D341Med (cell line): ENCODE measurements around the gene NRL.
"Not testable (repeated sequence)": the region's sequence is repeated elsewhere in the genome, so short reads cannot be mapped to it uniquely, and the experiment has no call there.

Source experiments
- DNase-seq: peaks from one replicate; pipeline ENCODE4 v3.0.0; 2012; ENCODE audit warnings: low spot score

The NRL gene

DNA sequence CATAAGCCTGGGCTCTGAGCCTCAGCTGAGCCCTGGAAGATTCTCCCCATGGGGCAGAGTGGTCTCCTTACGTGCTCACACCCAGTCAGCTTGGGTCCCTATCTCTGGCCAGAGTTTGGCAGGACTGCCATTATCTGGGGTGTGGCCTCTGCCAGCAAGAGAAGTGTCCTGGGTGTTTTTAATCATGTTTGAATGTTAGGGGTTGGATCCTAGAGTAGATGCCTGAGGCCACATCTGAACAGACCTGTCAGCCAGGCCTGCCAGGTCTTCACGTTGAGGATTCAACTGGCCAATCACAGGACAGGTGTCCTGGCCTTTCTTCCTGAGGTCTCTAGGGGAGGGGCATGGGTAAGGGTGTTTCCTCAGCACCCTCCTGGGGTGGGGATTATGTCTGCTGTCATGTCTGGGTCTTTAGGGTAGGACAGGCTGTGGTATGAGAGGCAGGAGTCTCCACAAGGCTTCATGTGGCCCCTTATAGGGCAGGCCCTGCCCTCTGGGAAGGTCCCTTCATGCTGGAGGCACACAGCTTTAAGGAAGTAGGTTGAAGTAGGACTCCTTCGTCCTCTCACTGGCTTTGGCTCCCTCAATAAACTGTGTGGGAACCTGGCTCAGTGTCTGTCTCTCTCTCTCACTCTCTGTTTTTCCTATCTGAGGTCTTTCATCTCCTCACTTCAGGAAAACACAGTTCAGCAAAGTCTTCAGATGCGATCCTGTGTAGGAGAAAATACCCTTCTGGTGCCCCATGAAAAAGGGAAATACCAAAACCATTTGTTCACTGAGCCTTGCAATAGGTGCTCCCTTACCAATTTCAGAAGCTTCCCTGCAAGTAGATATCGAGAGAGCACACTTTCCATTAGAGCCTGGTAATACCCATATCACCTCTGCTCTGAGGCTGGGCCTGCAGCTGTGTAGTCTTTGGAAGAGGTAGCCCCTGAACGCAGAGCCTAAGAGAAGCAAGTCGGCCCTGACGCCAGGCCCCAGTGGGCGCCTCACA, 9.0 kb upstream of the NRL start:
- DNase-seq = no peak

DNA sequence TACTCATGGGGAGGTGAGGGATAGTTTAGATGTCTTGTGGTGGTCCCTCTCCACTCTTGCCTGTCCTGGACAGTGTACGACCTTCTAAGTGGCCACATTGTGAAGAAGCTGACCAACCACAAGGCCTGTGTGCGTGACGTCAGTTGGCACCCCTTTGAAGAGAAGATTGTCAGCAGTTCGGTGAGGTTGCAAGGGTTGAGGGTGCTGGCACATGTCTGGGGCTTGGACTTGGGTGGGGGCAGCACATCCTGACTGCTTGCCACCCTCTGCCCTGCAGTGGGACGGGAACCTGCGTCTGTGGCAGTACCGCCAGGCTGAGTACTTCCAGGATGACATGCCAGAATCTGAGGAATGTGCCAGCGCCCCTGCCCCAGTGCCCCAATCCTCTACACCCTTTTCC, 8.1 kb upstream of the NRL start:
- DNase-seq = no peak

DNA sequence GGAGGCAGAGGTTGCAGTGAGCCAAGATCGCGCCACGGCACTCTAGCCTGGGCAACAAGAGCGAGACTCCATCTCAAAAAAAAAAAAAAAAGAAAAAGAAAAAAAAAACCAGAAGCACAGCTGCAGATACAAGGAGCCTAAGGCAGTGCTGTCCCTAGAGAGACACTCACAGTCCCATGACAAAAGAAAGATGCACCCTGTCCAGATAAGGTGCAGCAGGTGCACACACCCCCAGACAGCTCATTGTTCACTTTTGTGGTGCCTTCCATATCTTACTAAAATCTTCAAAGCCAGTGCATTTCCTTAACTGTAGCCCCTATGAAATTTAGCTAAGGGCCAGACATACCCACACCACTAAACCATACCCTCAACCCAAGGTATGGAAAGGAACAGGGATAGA, 7.7 kb upstream of the NRL start:
- no peak for DNase-seq

DNA sequence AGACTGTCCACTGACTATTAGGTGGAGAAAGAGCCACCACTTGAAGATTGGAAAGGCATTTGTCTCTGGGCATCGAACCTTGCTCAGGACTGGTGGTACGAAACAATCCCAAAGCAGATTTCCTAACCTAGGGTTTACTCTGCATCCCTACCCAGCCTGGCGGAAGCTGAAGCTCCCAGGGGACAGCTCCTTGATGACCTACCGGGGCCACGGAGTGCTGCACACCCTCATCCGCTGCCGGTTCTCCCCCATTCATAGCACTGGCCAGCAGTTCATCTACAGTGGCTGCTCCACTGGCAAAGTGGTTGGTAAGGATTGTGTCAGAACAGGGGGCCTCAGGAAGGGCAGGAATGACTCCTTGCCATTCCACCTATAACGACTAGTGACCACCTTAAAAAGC, 6.5 kb upstream of the NRL start:
- DNase-seq = no peak

DNA sequence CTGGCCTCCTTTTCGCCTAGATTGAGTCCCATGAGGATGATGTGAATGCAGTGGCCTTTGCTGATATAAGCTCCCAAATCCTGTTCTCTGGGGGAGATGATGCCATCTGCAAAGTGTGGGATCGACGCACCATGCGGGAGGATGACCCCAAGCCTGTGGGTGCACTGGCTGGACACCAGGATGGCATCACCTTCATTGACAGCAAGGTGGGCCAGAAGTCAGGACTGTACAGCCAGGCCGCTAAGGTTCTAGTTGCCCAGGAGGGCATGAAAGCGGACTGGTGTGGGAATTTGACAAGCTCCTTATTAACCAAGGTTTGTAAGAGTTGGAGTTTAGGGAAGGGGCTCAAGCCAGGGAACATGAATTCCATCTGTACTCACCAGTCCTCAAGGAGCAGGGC, 4.9 kb upstream of the NRL start:
- no peak for DNase-seq

DNA sequence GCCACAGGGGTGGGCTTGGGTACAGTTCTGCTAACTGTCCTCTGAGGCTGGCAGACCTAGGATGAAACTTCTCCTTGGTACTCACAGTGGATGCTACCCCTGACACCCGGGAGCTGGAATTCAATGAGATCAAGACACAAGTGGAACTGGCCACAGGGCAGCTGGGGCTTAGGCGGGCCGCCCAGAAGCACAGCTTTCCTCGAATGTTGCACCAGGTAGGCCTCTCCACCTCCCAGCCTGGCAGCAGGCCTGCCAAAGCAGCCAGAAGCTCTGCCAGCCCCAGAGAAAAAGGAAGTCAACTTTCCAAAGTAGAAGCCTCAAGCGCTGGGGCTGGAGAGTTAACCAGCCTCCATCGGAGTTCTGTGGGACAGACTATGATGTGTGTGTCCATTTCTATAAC, 2.4 kb upstream of the NRL start:
- DNase-seq = no peak

DNA sequence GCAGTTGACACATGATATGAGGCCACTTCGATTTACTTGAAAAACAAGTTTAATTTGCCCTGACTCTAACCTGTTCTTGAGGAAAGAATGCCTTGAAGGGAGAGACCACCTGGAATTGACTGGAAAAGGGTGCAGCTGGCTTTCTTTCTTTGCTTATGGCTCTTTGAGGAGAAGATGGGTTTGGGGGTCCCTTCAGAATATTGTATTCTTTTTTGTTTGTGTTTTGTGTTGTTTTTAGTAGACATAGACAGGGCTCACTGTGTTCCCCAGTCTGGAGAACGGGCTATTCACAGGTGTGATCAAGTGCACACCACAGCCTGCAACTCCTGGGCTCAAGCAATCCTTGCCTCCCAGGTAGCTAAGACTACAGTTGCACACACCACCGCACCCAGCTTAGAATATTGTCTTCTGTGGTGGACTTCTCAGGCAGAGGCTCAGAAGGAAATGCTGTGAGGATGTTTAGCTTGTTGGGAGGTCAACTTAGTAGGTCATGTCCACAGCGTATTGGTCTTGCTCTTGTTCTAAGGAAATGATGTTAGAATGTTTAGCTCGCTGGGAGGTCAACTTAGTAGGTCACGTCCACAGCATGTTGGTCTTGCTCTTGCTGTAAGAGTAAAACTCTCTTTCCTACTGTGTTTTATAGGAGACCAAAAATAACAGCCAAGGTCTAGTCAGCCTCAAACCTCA, 1.5 kb upstream of the NRL start:
- DNase-seq = no peak

DNA sequence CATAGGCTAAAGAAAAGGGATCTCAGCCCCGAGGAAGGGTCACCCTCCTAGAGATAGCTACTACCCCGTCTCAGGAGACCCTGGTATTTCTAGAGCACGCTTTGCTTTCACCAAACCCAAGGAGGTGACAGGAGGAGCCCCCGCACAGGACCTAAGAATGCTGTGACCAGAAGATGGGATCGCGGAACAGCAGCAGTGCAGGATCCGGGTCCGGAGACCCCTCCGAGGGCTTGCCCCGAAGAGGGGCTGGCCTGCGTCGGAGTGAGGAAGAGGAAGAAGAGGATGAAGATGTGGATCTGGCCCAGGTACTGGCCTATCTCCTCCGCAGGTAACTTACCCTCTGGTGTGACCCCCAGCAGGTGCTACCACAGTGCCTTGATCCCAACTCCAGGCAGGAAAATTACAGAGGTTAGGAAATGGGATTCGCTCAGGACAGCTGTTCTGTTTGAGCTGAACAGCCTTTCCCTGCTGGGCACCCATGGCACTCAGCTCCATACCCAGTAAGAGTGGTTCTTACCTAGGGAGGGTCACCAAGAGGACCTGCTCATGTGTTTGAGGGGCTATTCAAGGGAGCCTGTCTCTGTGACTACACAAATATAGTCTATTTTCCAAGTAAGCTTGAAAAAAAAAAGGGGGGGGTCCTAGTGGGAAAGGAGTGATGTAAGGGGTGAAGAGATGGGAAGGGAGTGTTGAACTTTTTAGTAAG, 826 bp upstream of the NRL start:
- DNase-seq = no peak

DNA sequence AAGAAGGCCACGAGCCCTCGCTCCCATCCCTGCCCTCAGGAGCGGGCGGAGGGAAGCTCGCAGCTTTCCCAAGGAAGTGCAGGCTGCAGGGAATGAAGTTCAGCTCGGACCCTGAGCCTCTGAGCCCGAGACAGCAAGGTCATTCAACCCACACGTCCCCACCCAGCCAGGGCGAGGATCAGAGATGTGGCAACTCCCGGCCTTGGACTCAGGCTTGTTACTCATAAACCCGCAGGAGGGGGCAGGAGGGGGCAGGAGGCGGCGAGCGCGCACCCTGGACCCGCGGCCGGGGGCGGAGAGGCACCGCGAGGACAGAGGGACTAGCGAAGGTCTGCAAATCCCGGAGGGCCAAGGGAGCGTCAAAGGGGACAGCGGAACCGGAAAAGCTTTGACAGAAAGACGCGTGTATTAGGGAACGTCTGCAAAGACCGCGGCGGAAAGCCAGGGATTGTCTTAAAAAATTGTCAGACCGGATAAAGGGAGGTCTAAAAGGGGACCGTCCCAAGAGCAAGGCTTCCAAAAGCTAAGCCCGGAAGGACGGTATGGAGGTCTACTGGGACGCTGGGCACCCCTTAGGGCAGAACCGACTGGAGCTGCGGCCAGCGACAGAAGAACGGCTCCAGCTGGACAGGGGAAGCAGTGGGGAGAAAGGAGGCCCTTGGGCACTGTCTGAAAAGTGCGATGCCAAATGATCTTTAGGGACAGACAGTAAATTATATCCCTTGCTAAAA, 783 bp downstream of the NRL start:
- peak; percentile 85 for DNase-seq

DNA sequence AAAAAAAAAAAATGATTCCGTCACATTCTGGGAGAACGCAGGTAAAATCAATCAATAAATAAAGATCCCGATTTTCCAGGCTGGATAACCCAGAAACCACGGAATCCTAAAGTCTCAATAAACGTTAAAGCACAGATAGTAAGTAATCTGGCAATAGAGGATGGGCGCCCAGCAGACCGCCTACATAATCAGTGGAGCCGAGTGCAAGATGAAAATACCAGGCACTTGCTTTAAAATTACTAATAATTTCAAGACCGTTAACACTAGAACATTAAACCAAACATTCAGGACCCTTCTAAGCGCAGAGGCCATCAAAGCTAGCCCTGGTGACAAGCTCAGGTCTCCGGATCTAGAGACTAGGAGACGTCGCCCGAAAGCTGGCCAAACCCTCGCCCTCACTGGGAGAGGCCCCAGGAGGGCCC, 1.4 kb downstream of the NRL start:
- DNase-seq = no peak

DNA sequence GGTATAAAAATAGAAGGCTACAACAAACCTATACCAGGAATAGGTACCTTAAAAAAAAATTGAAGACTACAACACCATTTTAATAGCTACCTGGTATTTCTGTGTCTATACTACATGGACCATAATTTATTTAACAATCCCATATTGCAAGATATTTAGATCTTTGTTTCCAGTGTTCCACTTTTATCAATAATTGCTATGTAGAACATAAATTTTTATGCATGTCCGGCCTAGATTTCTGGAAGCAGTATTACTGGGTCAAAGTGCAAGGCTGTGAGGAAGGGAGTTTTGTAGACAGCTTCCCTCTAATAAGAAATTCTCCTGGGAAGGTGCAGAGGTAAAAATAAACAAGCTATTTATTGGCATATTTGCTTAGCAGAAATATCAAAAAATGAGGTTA, 4.2 kb downstream of the NRL start:
- DNase-seq = no peak

DNA sequence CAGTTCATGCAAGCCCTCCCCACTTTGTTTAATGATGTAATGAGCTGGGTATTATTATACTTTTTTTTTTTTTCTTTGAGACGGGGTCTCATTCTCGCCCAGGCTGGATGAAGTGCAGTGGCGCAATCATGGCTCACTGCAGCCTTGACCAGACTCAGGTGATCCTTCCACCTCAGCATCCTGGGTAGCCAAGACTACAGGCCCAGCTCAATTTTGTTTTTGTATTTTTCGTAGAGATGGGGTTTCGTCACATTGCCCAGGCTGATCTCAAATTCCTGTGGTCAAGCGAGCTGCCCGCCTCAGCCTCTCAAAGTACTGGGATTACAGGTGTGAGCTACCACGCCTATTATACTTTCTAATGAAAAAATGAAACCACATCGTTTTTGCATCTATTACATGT, 4.7 kb downstream of the NRL start:
- DNase-seq = no peak

DNA sequence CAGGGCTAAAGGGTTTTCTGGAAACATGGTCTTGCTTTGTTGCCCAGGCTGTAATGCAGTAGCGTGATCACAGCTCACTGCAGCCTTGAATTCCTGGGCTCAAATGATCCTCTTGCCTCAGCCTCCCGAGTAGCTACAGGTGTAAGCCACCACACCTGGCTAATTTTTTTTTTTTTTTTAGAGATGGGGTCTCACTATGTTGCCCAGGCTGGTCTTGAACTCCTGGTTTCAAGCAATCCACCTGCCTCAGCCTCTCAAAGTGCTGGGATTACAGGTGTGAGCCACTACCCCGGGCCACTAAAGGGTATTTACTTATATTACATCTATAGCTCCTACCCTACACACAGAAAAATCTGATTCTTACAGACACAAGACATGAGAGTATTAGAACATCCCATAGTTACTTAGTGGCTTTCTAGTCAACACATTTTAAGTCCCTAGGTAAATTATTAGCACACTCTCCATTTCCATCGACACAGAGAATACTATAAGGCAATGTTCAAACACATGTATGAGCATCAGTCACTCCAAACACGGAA, 6.3 kb downstream of the NRL start:
- DNase-seq = no peak

DNA sequence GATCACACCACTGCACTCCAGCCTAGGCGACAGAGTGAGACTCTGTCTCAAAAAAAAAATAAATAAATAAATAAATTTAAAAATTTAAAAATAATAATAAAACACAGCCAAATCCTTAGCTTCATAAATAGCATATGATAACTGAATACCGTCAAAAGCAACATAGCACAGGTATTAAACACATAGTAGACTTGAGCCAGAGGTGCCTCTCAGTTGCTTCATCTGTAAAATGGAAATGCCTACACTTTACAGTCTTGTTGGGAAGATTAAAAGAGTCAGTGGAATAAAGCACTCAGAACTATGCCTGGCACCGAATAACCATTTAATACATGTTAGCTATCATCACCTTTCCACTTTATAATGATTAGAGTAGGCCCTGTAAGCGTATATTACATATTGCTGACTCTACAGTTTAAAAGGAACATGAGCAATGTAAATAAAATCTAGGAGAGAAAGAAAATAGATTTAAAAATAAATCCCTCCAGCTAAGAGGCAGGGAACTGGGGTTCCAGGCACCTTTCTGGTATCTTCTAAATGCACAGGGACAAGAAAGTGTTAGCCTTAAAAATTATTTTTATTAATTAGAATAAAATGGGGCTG, 8.0 kb downstream of the NRL start:
- DNase-seq = no peak

DNA sequence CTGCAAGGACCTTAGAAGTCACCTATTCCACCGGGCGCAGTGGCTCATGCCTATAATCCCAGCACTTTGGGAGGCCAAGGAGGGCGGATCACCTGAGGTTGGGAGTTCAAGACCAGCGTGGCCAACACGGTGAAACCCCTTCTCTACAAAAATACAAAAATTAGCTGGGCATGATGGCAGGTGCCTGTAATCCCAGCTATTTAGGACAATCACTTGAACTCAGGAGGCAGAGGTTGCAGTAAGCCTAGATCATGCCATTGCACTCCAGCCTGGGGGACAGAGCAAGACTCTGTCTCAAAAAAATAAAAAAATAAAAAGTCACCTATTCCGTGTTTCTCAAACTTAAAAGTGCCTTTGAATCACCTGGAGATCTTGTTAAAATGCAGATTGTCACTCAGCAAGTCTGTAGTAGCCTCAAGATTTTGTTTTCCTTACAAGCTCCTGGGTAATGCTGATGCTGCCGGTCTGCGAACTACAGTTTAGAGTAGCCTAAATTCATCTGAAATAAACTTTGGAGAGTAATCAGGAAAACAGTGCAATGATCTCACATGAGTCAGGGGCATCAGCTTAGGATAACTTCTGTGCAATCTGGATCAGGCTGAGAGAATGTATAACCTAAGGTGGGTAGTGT, 9.0 kb downstream of the NRL start:
- DNase-seq = not testable (repeated sequence)

DNA sequence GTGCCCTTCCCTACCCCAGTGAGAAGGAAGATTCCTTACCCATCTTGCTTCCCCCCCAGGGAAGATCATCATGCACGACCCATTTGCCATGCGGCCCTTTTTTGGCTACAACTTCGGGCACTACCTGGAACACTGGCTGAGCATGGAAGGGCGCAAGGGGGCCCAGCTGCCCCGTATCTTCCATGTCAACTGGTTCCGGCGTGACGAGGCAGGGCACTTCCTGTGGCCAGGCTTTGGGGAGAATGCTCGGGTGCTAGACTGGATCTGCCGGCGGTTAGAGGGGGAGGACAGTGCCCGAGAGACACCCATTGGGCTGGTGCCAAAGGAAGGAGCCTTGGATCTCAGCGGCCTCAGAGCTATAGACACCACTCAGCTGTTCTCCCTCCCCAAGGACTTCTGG, 11.3 kb downstream of the NRL start:
- no peak for DNase-seq

DNA sequence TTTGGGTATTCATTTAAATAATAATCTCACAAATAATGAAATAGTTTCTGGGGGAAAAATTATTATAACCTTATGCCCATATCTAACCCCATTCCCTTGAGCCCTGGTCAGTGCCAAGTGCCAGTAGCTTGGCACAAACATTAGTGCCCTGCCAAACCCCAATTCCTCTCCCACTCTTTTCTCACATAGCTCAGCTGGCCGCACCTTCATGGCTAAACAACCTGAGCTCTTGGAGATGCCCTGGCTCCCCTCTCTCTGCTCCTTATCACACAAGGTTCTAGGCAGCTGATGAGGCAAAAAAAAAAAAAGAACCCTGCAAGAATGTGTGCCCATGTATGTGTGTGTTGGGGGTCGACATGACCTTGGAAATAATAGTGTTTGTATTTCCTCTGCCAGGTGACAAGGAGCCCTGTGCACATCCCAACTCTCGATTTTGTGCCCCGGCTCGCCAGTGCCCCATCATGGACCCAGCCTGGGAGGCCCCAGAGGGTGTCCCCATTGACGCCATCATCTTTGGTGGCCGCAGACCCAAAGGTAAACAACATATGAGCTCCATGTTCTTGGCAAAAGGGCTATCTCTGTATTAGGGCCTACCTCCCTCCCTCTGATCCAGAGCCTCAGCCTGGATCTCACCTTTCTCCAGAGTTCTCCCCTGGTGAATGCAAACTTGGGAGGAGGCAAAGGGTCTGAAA, 12.2 kb downstream of the NRL start:
- no peak for DNase-seq

DNA sequence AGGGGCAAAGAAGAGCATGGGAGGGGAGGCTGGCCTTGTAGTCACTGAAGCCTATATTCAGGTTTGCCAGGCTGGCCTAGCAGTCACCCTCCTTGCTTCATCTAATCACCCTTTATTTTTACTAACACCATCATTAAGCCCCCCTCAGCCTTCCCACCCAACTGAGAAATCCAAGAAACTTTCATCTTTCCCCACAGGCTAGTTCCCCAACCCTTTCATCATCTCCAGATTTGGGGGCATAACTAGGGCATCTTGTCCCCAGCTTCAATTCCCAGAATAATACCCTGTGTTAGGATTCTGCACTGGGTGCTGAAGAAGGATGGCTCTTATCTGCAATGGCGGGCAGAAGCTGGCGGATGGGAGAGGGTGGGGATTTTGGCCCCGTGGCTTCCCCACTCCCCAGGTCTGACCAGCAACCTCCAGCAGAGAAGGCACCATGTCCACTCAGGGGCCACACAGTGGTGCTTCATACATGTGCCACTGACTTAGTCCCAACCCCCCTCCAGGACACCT, 13.7 kb downstream of the NRL start:
- no peak for DNase-seq

DNA sequence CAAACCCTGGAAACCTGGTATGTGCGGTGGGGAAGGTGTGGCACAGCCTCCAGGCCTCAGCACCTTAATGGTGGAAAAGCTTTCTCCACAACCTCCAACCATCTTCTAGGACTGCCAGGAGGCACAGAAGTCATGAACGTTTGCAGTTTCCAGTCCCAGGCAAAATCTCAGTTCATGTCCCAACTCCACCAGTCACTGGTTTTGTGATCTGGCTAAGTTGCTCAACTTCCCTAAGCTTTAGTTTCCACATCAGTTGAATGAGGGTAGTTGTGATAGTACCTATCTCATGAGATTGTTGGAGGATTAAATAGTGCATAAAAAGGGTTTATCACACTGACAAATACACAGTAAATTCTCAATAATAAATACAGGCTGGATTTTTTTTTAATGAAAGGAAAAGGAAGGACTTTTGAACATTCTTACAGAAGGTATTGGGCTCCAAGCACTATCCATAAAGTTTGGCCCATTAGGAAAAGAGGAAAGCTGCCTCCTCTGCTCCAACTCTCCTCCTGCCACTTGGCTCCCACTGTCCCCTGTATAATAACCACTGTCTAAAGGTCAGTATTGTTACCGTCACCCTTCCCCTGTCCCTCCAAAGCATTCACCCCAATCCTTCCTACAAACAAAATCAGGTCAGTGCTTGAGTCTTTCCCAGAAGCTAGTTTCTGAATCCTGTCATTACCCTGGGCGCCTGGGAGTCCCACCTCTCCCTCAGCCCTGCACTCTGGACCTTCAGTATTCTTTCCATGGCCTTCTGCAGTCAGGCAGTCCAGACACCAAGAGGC, 14.4 kb downstream of the NRL start:
- no peak for DNase-seq
